Duodenal mucosa (tissue), 2 donors: Measurements from ENCODE around the gene SLC15A4.

Experiments
- H3K27ac ChIP-seq: one replicate; pipeline ENCODE4 v1.7.0; 2013; ENCODE audit warnings: low read depth, low read length
- H3K27me3 ChIP-seq, 2 donors: one replicate each; pipeline ENCODE4 v1.7.0; 2013; ENCODE audit warnings: low read length in 2 of 2, control low read depth in 1 of 2; ENCODE audit not compliant: insufficient read depth in 2 of 2, control insufficient read depth in 1 of 2
- H3K36me3 ChIP-seq, 2 donors: one replicate each; pipeline ENCODE4 v1.7.0; 2013; ENCODE audit warnings: low read length in 2 of 2, control low read depth in 1 of 2; ENCODE audit not compliant: insufficient read depth in 2 of 2, control insufficient read depth in 1 of 2
- H3K4me1 ChIP-seq, 2 donors: one replicate each; pipeline ENCODE4 v1.7.0; 2013; ENCODE audit warnings: low read length in 2 of 2, control low read depth in 1 of 2; ENCODE audit not compliant: insufficient read depth in 2 of 2, control insufficient read depth in 1 of 2
- H3K4me3 ChIP-seq, 2 donors: one replicate each; pipeline ENCODE4 v1.7.0; 2013; ENCODE audit warnings: low read length in 2 of 2, low read depth in 1 of 2
- H3K9ac ChIP-seq, 2 donors: one replicate each; pipeline ENCODE4 v1.7.0; 2013; ENCODE audit warnings: low read length in 2 of 2, low read depth in 1 of 2
- H3K9me3 ChIP-seq, 2 donors: one replicate each; pipeline ENCODE4 v1.7.0; 2013; ENCODE audit warnings: low read length in 2 of 2, control low read depth in 1 of 2; ENCODE audit not compliant: control insufficient read depth in 1 of 2

The SLC15A4 gene

GRCh38 chr12:128786741-128787391 is 36.9 kb downstream of the SLC15A4 start:
- H3K4me1 ChIP-seq: peaks cover 0 to under 1% of the 10 kb centered on the region in 2 donors
- H3K9me3 ChIP-seq: no peaks in the 10 kb centered on the region
- H3K36me3 ChIP-seq: peaks cover 0 to 4% of the 10 kb centered on the region in 2 donors
- H3K9ac ChIP-seq: no peak overlapping the region
- H3K4me3 ChIP-seq: no peak overlapping the region
- H3K27me3 ChIP-seq: no peaks in the 10 kb centered on the region
- H3K27ac ChIP-seq: no peak overlapping the region

GRCh38 chr12:128784030-128784760 is 39.6 kb downstream of the SLC15A4 start:
- Histone ChIP-seq H3K27ac (no peak overlapping the region), H3K9ac (no peak overlapping the region)

GRCh38 chr12:128783129-128783574 is 40.6 kb downstream of the SLC15A4 start:
- Histone ChIP-seq H3K4me1 (no peaks in the 10 kb centered on the region), H3K27ac (no peak overlapping the region), H3K9me3 (no peaks in the 10 kb centered on the region), H3K36me3 (no peaks in the 10 kb centered on the region), H3K4me3 (peak overlapping the region in 1 of 2 donors; percentile 15), H3K9ac (no peak overlapping the region), H3K27me3 (no peaks in the 10 kb centered on the region)

More at GRCh38 chr12:128784030-128784760, 39.6 kb downstream of the SLC15A4 start:
- Histone ChIP-seq H3K36me3 (no peaks in the 10 kb centered on the region), H3K9me3 (no peaks in the 10 kb centered on the region), H3K4me1 (no peaks in the 10 kb centered on the region), H3K27me3 (no peaks in the 10 kb centered on the region), H3K4me3 (no peak overlapping the region)

- H3K4me3 ChIP-seq: no peak overlapping the region
- H3K27ac ChIP-seq: no peak overlapping the region
- no peak overlapping the region for H3K9ac ChIP-seq
- no peaks in the 10 kb centered on the region for H3K36me3 ChIP-seq
- H3K9me3 ChIP-seq: no peaks in the 10 kb centered on the region
- no peaks in the 10 kb centered on the region for H3K27me3 ChIP-seq
- H3K4me1 ChIP-seq: no peaks in the 10 kb centered on the region
Observed at GRCh38 chr12:128779901-128780300, 43.9 kb downstream of the SLC15A4 start.

- no peak overlapping the region for H3K27ac ChIP-seq
- no peaks in the 10 kb centered on the region for H3K9me3 ChIP-seq
- no peaks in the 10 kb centered on the region for H3K36me3 ChIP-seq
- H3K27me3 ChIP-seq: peaks cover 0 to 5% of the 10 kb centered on the region in 2 donors
- H3K4me3 ChIP-seq: no peak overlapping the region
- no peaks in the 10 kb centered on the region for H3K4me1 ChIP-seq
- no peak overlapping the region for H3K9ac ChIP-seq
Observed at GRCh38 chr12:128772249-128772648, 51.5 kb downstream of the SLC15A4 start.

- no peak overlapping the region for H3K9ac ChIP-seq
- peaks cover 0 to 5% of the 10 kb centered on the region in 2 donors for H3K27me3 ChIP-seq
- H3K4me1 ChIP-seq: no peaks in the 10 kb centered on the region
- no peaks in the 10 kb centered on the region for H3K9me3 ChIP-seq
- H3K27ac ChIP-seq: no peak overlapping the region
- H3K4me3 ChIP-seq: no peak overlapping the region
- H3K36me3 ChIP-seq: no peaks in the 10 kb centered on the region
Observed at GRCh38 chr12:128771681-128772080, 52.1 kb downstream of the SLC15A4 start.

- H3K9ac ChIP-seq: no peak overlapping the region
- no peaks in the 10 kb centered on the region for H3K4me1 ChIP-seq
- no peaks in the 10 kb centered on the region for H3K9me3 ChIP-seq
- H3K27me3 ChIP-seq: peaks cover 5 to 15% of the 10 kb centered on the region in 2 donors
- no peak overlapping the region for H3K27ac ChIP-seq
- H3K36me3 ChIP-seq: no peaks in the 10 kb centered on the region
- no peak overlapping the region for H3K4me3 ChIP-seq
Observed at GRCh38 chr12:128767518-128767917, 56.2 kb downstream of the SLC15A4 start.

- no peaks in the 10 kb centered on the region for H3K36me3 ChIP-seq
- H3K27ac ChIP-seq: no peak overlapping the region
- no peak overlapping the region for H3K4me3 ChIP-seq
- H3K9me3 ChIP-seq: no peaks in the 10 kb centered on the region
- H3K9ac ChIP-seq: no peak overlapping the region
- peaks cover 5 to 15% of the 10 kb centered on the region in 2 donors for H3K27me3 ChIP-seq
- no peaks in the 10 kb centered on the region for H3K4me1 ChIP-seq
Observed at GRCh38 chr12:128766738-128767501, 56.8 kb downstream of the SLC15A4 start.

GRCh38 chr12:128763395-128763794 is 60.4 kb downstream of the SLC15A4 start:
- Histone ChIP-seq H3K27me3 (peaks cover 5 to 18% of the 10 kb centered on the region in 2 donors), H3K4me3 (no peak overlapping the region), H3K9ac (no peak overlapping the region), H3K36me3 (no peaks in the 10 kb centered on the region), H3K9me3 (no peaks in the 10 kb centered on the region), H3K27ac (no peak overlapping the region), H3K4me1 (no peaks in the 10 kb centered on the region)

GRCh38 chr12:128761379-128761790 is 62.4 kb downstream of the SLC15A4 start:
- Histone ChIP-seq H3K36me3 (no peaks in the 10 kb centered on the region), H3K27me3 (peaks cover 5 to 16% of the 10 kb centered on the region in 2 donors), H3K9ac (no peak overlapping the region), H3K9me3 (no peaks in the 10 kb centered on the region), H3K27ac (no peak overlapping the region), H3K4me3 (no peak overlapping the region), H3K4me1 (no peaks in the 10 kb centered on the region)
